ENCODE data around the gene CMC2.
A peak's percentile ranks its signal among the peaks of the same experiment; 100 is the strongest.

The CMC2 gene

DNA sequence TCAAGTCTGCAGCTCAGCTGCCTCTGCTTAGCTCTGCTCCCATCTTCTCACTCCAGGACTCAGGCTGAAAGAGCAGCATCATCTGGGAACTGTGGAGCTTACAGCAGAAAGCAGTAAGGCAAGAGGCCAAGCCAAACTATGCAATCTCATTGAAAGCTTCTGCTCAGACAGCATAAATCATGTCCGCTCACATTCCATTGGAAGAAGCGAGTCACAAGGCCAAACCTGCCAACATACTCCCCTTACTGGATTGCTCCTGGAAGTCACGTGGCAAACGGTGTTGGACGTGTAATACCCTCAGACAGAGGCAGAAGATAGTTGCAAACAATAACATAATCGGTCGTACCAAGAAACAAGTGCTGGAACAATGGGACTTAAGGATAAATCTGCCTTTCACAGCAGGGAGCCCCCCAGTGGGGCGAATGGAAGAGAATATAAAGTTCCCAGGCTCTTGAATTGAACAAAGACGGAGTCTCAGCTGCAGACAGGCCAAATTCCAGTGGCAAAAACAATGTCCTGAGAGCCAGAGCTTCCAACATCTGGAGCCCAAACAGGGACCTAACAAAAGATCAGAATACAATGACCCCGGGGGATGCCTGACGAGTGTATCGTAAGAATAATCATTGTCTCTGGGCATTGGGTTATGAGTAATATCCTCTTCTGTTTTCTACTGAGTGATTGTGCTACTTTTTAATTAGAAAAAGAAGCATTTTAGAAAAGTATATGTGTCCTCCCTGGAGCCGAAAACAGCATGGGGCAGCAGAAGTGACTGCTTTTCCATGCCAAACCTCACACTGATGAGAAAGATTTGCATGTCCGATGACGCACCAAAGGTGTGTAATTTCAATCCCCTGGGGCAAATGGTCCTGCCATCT lies 68.4 kb downstream of the CMC2 start:
- Histone ChIP-seq H3K27ac (ENCODE audit: insufficient read depth in 1 of 2, low read depth in 1 of 2, low read length in 2 of 2, poor library complexity in 1 of 2, severe bottlenecking in 2 of 2) (no peak overlapping the region), H3K27me3 (replicated peaks in 2 of 5; ENCODE audit: control insufficient read depth in 4 of 5, insufficient read depth in 5 of 5, low read length in 4 of 5) (peaks cover 0 to 23% (median 12%) of the 10 kb centered on the region in 5 experiments), H3K9me3 (ENCODE audit: control extremely low read depth in 1 of 5, control insufficient read depth in 4 of 5, insufficient read depth in 2 of 5, low read depth in 1 of 5, low read length in 4 of 5) (peaks cover 0 to 2% (median 0%) of the 10 kb centered on the region in 5 experiments), H3K4me1 (ENCODE audit: control extremely low read depth in 1 of 4, control insufficient read depth in 4 of 4, insufficient read depth in 4 of 4, low read length in 3 of 4) (no peaks in the 10 kb centered on the region), H3K4me3 (ENCODE audit: control insufficient read depth in 1 of 7, extremely low read depth in 1 of 7, insufficient read depth in 4 of 7, low read depth in 2 of 7, low read length in 6 of 7) (no peak overlapping the region), H3K36me3 (ENCODE audit: control insufficient read depth in 4 of 4, insufficient read depth in 4 of 4, low read length in 3 of 4) (no peaks in the 10 kb centered on the region)
- 97% methylated on average over 13 of the region's 15 CpGs for WGBS (ENCODE audit: insufficient coverage)
- POLR2A ChIA-PET = no interaction called here
- DNase-seq = no peak
- CTCF ChIA-PET = no interaction called here

DNA sequence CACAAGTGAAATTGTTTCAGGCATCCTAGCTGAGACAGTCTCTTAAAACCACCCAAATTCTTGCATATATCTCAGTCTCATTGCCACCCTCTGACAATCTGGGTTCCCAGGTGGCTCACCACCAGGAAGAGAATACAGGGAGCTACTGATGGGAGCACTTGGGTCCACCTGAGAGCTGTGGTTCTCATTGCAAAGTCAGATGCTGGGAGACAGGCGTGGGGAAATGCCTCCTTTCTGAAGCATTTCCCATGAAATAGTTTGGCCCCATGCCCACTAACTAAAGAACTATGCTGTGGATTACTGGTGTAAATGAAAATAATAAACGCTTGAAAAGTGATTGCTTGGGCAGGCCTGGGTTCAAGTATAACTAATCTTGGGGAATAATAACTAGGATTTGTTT lies 70.3 kb downstream of the CMC2 start:
- Histone ChIP-seq H3K36me3 (ENCODE audit: control insufficient read depth in 4 of 4, insufficient read depth in 4 of 4, low read length in 3 of 4) (no peaks in the 10 kb centered on the region), H3K4me3 (ENCODE audit: control insufficient read depth in 1 of 7, extremely low read depth in 1 of 7, insufficient read depth in 4 of 7, low read depth in 2 of 7, low read length in 6 of 7) (no peak overlapping the region), H3K4me1 (ENCODE audit: control extremely low read depth in 1 of 4, control insufficient read depth in 4 of 4, insufficient read depth in 4 of 4, low read length in 3 of 4) (peaks cover 0 to 15% (median 11%) of the 10 kb centered on the region in 4 experiments), H3K27ac (ENCODE audit: insufficient read depth in 1 of 2, low read depth in 1 of 2, low read length in 2 of 2, poor library complexity in 1 of 2, severe bottlenecking in 2 of 2) (no peak overlapping the region), H3K27me3 (replicated peaks in 2 of 5; ENCODE audit: control insufficient read depth in 4 of 5, insufficient read depth in 5 of 5, low read length in 4 of 5) (peaks cover 0 to 33% (median 15%) of the 10 kb centered on the region in 5 experiments), H3K9me3 (ENCODE audit: control extremely low read depth in 1 of 5, control insufficient read depth in 4 of 5, insufficient read depth in 2 of 5, low read depth in 1 of 5, low read length in 4 of 5) (no peaks in the 10 kb centered on the region)
- POLR2A ChIA-PET = no interaction called here
- 100% methylated on average over 2 of the region's 2 CpGs for WGBS (ENCODE audit: insufficient coverage)
- DNase-seq = no peak
- CTCF ChIA-PET = interaction anchor here (1.9 to 3.8 kb wide), 2 partner anchors 11 to 12 kb away, joined by 4 to 19 read pairs; no protein-coding TSS in a partner anchor

DNA sequence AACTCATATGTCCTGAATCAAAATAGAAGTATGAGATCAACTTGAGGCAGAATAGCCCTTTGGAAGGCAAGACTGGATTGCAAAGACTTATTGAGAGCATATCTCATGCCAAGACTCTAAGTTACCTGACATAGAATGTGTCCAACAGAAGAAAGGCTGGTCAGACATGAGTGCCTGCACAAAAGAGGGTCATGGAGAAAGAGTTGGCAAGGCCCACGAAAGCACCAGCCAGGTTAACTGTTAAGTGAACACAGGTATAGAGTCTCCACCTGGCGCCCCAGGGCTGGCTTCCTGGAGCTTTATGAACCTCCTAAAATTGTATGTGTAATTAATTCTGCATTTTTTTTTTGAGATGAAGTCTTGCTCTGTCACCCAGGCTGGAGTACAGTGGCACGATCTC lies 71.0 kb downstream of the CMC2 start:
- CTCF ChIA-PET = interaction anchor here (0.6 to 3.8 kb wide), 3 partner anchors 12 to 164 kb away, joined by 3 to 19 read pairs (median 4); no protein-coding TSS in a partner anchor
- Histone ChIP-seq H3K9me3 (ENCODE audit: control extremely low read depth in 1 of 5, control insufficient read depth in 4 of 5, insufficient read depth in 2 of 5, low read depth in 1 of 5, low read length in 4 of 5) (no peaks in the 10 kb centered on the region), H3K4me3 (ENCODE audit: control insufficient read depth in 1 of 7, extremely low read depth in 1 of 7, insufficient read depth in 4 of 7, low read depth in 2 of 7, low read length in 6 of 7) (no peak overlapping the region), H3K36me3 (ENCODE audit: control insufficient read depth in 4 of 4, insufficient read depth in 4 of 4, low read length in 3 of 4) (no peaks in the 10 kb centered on the region), H3K27ac (ENCODE audit: insufficient read depth in 1 of 2, low read depth in 1 of 2, low read length in 2 of 2, poor library complexity in 1 of 2, severe bottlenecking in 2 of 2) (no peak overlapping the region), H3K27me3 (replicated peaks in 2 of 5; ENCODE audit: control insufficient read depth in 4 of 5, insufficient read depth in 5 of 5, low read length in 4 of 5) (peaks cover 0 to 33% (median 15%) of the 10 kb centered on the region in 5 experiments), H3K4me1 (ENCODE audit: control extremely low read depth in 1 of 4, control insufficient read depth in 4 of 4, insufficient read depth in 4 of 4, low read length in 3 of 4) (peaks cover 0 to 15% (median 11%) of the 10 kb centered on the region in 4 experiments)
- DNase-seq = no peak
- WGBS (ENCODE audit: insufficient coverage) = 100% methylated on average over 2 of the region's 3 CpGs
- POLR2A ChIA-PET = no interaction called here

DNA sequence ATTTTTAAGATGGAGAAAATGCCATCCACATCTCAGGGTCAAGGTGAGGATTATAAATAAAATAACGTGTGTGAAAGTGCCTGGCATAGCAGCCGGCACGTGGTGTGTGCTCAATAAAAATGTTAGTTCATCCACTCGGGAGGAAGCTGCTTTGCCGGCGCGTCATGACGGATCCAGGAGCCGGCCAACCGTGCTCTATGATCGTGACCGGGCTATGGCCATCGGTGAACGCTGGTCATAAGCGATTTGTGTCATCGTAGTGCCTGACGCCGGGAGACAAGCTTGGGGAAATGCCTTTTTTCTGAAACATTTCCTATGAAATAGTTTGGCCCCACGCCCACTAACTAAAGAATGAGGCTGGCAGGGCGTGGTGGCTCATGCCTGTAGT lies 74.0 kb downstream of the CMC2 start:
- CTCF ChIA-PET = interaction anchor here (0.8 to 1.3 kb wide), 2 partner anchors 9 to 404 kb away, joined by 3 read pairs; no protein-coding TSS in a partner anchor

DNA sequence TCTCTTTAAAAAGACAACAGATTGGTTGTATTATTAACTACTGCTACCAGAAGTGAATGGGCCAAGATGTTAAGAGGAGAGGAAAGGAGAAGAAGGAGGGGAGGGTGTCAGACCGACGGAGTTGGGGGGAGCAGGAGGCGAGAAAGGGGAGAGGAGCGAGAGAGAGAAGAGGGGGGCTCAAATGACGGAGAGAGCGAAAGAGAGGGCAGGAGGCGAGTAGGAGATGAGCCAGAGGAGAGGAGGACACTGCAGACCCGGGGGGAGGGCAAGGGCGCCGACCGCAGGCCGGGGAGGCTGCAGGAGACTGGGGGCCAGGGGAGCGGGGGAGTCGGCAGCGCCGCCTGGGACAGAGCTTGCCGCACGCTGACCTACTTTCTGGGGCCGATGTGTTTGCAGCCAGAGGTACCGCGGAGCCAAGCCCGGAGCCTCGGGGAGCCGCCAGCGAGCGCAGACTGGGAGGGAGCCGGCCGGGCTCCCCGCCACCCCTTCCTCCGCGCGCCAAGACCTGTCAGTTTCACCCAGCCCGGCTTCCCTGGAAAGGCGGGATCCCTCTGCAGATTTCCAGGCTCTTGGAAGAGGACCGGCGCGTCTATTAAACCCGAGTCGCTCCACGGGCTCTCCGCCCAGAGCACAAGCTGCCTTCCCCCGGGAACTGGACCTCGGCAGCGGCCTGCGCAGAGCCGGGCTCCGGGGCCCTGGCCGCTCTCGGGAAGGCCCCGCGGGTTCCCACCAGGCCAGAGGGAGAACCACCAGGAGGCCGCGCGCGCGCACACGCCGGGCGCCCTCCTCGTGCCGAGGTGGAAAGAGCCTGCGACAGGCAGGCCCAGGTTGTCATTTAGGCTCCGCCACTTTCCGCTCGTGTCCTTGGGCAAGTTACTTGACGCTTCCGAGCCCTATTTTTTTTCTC lies 74.6 kb downstream of the CMC2 start:
- DNase-seq = peak; percentile 44 to 72 (median 53)
- Histone ChIP-seq H3K27me3 (replicated peaks in 2 of 5; ENCODE audit: control insufficient read depth in 4 of 5, insufficient read depth in 5 of 5, low read length in 4 of 5) (peaks cover 0 to 36% (median 23%) of the 10 kb centered on the region in 5 experiments), H3K36me3 (ENCODE audit: control insufficient read depth in 4 of 4, insufficient read depth in 4 of 4, low read length in 3 of 4) (no peaks in the 10 kb centered on the region), H3K9me3 (ENCODE audit: control extremely low read depth in 1 of 5, control insufficient read depth in 4 of 5, insufficient read depth in 2 of 5, low read depth in 1 of 5, low read length in 4 of 5) (no peaks in the 10 kb centered on the region), H3K27ac (ENCODE audit: insufficient read depth in 1 of 2, low read depth in 1 of 2, low read length in 2 of 2, poor library complexity in 1 of 2, severe bottlenecking in 2 of 2) (no peak overlapping the region), H3K4me1 (ENCODE audit: control extremely low read depth in 1 of 4, control insufficient read depth in 4 of 4, insufficient read depth in 4 of 4, low read length in 3 of 4) (peaks cover 0 to 15% (median 11%) of the 10 kb centered on the region in 4 experiments), H3K4me3 (ENCODE audit: control insufficient read depth in 1 of 7, extremely low read depth in 1 of 7, insufficient read depth in 4 of 7, low read depth in 2 of 7, low read length in 6 of 7) (peak overlapping the region; percentile 27 to 75 (median 52))
- CTCF ChIA-PET = interaction anchor here (0.8 to 1.8 kb wide), 3 partner anchors 8 to 403 kb away, joined by 3 to 5 read pairs (median 3); no protein-coding TSS in a partner anchor
- under 1% methylated on average over 47 of the region's 67 CpGs for WGBS (ENCODE audit: insufficient coverage)
- POLR2A ChIA-PET = no interaction called here

More for the DNA sequence above, 74.0 kb downstream of the CMC2 start:
- H3K27ac ChIP-seq (ENCODE audit: insufficient read depth in 1 of 2, low read depth in 1 of 2, low read length in 2 of 2, poor library complexity in 1 of 2, severe bottlenecking in 2 of 2) = no peak overlapping the region
- H3K4me3 ChIP-seq (ENCODE audit: control insufficient read depth in 1 of 7, extremely low read depth in 1 of 7, insufficient read depth in 4 of 7, low read depth in 2 of 7, low read length in 6 of 7) = peak overlapping the region in 6 of 7 experiments; percentile 41 to 75 (median 58)
- POLR2A ChIA-PET = no interaction called here
- no peak for DNase-seq
- WGBS (ENCODE audit: insufficient coverage) = 9% methylated on average over 20 of the region's 20 CpGs
- H3K9me3 ChIP-seq (ENCODE audit: control extremely low read depth in 1 of 5, control insufficient read depth in 4 of 5, insufficient read depth in 2 of 5, low read depth in 1 of 5, low read length in 4 of 5) = no peaks in the 10 kb centered on the region
- H3K4me1 ChIP-seq (ENCODE audit: control extremely low read depth in 1 of 4, control insufficient read depth in 4 of 4, insufficient read depth in 4 of 4, low read length in 3 of 4) = peaks cover 0 to 15% (median 11%) of the 10 kb centered on the region in 4 experiments
- H3K36me3 ChIP-seq (ENCODE audit: control insufficient read depth in 4 of 4, insufficient read depth in 4 of 4, low read length in 3 of 4) = no peaks in the 10 kb centered on the region
- peaks cover 0 to 36% (median 19%) of the 10 kb centered on the region in 5 experiments for H3K27me3 ChIP-seq (replicated peaks in 2 of 5; ENCODE audit: control insufficient read depth in 4 of 5, insufficient read depth in 5 of 5, low read length in 4 of 5)

DNA sequence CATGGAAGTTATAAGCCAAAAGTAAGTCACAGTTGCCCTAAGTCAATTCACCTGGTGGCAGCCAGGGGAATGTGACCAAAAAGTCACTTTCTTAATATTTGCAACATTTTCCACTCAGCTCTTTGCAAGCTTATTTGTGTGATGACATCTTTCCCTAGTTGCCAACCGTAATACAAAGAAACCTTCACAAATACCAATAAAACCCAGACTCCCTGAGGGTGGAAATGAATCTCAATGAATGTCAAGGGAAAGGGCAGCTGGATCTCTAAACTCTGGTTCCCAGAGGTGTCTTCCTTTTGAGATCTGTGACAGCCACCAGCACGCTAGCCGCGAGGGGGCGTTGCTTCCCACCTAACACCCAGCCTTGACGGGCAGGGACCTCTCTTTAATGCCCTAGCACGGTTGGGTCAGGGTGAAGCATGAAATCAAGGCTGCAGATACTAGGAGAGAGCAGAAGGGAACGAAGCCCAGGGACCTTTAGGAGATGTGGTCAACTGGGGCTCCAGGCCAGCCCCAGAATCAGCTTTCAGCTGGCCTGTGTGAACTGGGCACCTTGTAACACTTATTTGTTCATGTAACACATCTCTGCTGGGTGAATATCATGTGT lies 82.2 kb downstream of the CMC2 start:
- WGBS (ENCODE audit: insufficient coverage) = 14% methylated on average over 8 of the region's 8 CpGs
- Histone ChIP-seq H3K27ac (ENCODE audit: insufficient read depth in 1 of 2, low read depth in 1 of 2, low read length in 2 of 2, poor library complexity in 1 of 2, severe bottlenecking in 2 of 2) (no peak overlapping the region), H3K4me1 (ENCODE audit: control extremely low read depth in 1 of 4, control insufficient read depth in 4 of 4, insufficient read depth in 4 of 4, low read length in 3 of 4) (no peaks in the 10 kb centered on the region), H3K9me3 (ENCODE audit: control extremely low read depth in 1 of 5, control insufficient read depth in 4 of 5, insufficient read depth in 2 of 5, low read depth in 1 of 5, low read length in 4 of 5) (no peaks in the 10 kb centered on the region), H3K36me3 (ENCODE audit: control insufficient read depth in 4 of 4, insufficient read depth in 4 of 4, low read length in 3 of 4) (no peaks in the 10 kb centered on the region), H3K27me3 (replicated peaks in 2 of 5; ENCODE audit: control insufficient read depth in 4 of 5, insufficient read depth in 5 of 5, low read length in 4 of 5) (peaks cover 0 to 4% (median 0%) of the 10 kb centered on the region in 5 experiments), H3K4me3 (ENCODE audit: control insufficient read depth in 1 of 7, extremely low read depth in 1 of 7, insufficient read depth in 4 of 7, low read depth in 2 of 7, low read length in 6 of 7) (no peak overlapping the region)
- DNase-seq = peak; percentile 61 to 71 (median 70)
- ChIA-PET POLR2A (no interaction called here), CTCF (interaction anchor here (0.7 to 3.1 kb wide), 11 partner anchors 8 to 1981 kb away, joined by 3 to 19 read pairs (median 4); no protein-coding TSS in a partner anchor)

Data from common myeloid progenitor, CD34-positive (primary cell).